Subcutaneous adipose tissue (tissue), 4 donors: ENCODE results near the gene CPLANE1. TPM values are rescaled to one million over a fixed set of nuclear protein-coding genes. Genes with fewer than 3 reads are reported as not detected.

Experiments used
- total RNA-seq, 4 donors: library from RNA; depleted of rRNA; stranded (reverse); fragments of >200 nt; gene quantifications; one replicate each; pipeline ENCODE4 v1.1.0, GENCODE V29; 2016
- TF ChIP-seq, protein P1 (sequence below): fragments of 450-650 bp; IDR thresholded peaks from one replicate; pipeline ENCODE4 v1.5.1; 2016; ENCODE audit warnings: low read depth, mild to moderate bottlenecking, control low read depth, antibody characterized with exemption, moderate library complexity

CPLANE1 gene
- total RNA-seq, 4 donors from 2014 or later: 26.8 to 41.4 (median 37.1) TPM

DNA sequence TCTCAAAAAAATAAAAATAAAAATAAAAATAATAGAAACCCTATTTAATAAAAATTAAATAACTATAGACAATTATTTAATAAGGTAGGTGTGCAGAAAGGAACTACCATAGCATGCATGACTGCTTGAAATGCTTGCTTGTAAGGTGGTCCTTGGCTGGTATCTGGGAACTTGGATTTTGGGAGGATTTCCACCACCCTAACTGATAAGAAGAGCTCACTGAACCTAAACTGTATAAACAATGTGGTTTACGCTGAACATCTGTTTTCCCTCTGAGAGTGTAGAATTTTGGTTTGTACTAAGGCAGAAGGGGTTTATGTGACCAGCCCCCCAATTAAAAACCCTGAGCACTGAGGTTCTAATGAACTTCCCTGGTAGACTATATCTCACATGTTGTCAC lies 31.2 kb downstream of the CPLANE1 start:
- TF ChIP-seq, protein P1, sequence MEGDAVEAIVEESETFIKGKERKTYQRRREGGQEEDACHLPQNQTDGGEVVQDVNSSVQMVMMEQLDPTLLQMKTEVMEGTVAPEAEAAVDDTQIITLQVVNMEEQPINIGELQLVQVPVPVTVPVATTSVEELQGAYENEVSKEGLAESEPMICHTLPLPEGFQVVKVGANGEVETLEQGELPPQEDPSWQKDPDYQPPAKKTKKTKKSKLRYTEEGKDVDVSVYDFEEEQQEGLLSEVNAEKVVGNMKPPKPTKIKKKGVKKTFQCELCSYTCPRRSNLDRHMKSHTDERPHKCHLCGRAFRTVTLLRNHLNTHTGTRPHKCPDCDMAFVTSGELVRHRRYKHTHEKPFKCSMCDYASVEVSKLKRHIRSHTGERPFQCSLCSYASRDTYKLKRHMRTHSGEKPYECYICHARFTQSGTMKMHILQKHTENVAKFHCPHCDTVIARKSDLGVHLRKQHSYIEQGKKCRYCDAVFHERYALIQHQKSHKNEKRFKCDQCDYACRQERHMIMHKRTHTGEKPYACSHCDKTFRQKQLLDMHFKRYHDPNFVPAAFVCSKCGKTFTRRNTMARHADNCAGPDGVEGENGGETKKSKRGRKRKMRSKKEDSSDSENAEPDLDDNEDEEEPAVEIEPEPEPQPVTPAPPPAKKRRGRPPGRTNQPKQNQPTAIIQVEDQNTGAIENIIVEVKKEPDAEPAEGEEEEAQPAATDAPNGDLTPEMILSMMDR: no peak

DNA sequence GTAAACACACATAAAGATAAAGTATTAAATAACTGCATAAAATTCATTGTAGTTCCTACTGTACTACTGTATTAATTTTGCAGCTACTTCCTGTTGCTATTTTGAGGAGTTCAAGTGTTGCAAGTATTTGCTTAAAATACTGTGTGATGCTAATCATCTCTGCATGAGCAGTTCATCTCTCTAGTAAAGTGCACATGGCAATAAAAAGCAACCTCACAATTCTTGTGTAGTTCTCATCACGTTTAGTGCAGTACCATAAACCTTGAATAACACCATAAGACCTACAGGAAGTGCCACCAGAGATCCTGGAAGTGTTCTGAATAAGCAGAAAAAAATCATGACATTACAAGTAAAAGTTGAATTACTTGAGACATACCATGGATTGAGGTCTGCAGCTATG lies 34.6 kb downstream of the CPLANE1 start:
- TF ChIP-seq, protein P1: no peak

DNA sequence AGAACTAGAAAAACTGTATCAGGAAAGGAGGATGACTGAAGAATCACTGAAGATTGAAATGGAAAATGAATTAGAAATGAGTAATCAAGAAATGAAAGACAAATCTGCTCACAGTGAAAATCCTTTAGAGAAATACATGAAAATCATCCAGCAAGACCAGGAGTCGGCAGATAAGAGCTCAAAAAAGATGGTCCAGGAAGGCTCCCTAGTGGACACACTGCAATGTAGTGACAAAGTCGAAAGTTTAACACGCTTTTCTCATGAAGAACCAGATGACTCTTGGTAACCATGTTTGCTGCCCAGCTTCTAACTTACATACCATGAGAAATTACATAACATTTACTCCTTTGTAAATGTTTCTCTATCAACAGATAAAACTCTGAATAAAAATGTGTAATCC lies 37.1 kb downstream of the CPLANE1 start:
- TF ChIP-seq, protein P1: no peak

DNA sequence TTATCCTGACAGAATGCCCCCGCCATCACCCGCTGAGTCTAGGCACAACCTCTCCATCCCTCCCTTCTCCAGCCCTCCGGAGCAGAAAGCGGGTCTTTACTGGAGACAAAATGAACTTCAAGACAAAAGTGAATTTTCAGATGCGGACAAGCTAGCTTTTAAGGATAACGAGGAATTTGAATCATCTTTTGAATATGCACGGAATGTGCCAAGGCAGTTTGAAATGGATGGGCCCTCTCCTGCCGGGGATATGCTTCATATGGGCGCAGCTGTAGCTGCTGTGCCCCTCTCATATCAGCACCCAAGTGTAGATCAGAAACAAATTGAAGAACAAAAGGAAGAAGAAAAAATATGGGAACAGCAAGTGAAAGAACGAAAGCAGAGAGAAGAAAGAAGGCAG lies 37.5 kb downstream of the CPLANE1 start:
- TF ChIP-seq, protein P1: no peak

DNA sequence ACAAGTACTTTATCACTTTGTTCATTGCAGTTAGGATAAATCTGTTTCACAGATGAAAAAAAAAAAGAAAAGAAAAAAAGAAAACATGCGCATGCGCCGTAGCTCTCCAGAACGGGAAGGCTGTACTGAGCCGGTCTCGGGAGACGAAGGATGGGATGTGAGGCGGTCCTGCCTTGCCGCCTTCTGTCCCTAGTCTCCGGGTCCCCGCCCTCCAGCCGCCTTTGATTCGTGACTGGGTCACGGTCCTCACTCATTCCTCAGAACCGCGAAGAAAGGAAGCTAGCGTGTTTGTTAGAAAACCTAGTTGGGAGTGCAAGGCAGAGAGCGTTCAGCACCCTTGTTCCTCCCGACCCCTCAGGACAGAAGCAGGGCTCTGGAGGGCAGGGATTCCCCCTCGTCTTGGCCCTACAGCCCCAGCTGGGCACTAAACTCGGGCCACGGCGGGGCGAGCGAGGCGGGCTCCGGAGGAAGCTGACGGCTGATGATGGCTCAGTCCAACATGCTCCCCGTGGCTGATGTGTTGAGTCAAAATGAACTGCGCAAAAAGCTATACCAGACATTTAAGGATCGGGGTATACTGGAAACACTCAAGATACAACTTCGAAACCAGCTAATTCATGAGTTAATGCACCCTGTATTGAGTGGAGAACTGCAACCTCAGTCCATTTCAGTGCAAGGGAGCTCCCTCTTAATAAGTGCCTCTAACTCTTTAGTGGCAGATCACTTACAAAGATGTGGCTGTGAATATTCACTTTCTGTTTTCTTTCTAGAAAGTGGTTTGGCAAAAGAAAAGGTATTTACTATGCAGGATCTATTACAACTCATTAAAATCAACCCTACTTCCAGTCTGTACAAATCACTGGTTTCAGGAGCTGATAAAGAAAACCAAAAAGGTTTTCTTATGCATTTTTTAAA lies 40.0 kb downstream of the CPLANE1 start:
- TF ChIP-seq, protein P1: no peak

DNA sequence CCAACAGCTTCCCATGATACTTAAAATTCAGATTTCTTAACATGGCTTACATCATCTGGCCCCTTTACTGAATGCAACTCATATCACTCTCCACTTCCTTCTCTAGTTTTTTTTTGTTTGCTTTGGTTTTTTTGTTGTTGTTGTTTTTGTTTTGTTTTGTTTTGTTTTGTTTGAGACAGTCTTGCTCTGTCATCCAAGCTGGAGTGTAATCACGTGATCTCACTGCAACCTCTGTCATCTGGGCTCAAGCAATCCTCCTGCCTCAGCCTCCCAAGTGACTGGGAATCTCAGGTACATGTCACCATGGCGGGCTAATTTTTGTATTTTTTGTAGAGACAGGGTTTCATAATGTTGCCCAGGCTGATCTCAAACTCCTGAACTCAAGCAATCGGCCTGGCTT lies 41.4 kb downstream of the CPLANE1 start:
- TF ChIP-seq, protein P1: no peak

DNA sequence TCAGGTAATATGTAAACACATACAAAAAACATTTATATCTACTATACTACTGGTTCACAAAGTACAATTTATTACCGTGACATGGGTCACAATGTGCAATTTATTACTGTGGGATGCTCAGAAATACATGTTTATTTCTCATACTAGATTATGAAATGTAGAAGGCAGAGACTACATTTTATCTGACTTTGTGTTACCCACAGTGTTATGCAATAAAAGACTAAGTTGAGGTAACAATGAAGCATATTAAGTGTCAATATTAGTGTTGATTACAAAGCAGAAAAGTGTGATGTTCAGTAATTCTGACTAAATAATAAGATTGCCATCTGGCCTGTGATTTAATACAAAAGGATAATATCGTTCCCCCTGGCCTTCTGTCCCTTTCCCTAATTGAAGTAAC lies 42.4 kb downstream of the CPLANE1 start:
- TF ChIP-seq, protein P1: no peak
